ENCODE data around the gene ASIC4. TPM values are rescaled to one million over a fixed set of nuclear protein-coding genes. Genes with fewer than 3 reads are reported as not detected.
A peak's percentile ranks its signal among the peaks of the same experiment; 100 is the strongest.

ASIC4 gene
- polyA plus RNA-seq, 2 of the 4 experiments (the other 2 are of a cell fraction): 0.04 TPM; not detected in 1

DNA sequence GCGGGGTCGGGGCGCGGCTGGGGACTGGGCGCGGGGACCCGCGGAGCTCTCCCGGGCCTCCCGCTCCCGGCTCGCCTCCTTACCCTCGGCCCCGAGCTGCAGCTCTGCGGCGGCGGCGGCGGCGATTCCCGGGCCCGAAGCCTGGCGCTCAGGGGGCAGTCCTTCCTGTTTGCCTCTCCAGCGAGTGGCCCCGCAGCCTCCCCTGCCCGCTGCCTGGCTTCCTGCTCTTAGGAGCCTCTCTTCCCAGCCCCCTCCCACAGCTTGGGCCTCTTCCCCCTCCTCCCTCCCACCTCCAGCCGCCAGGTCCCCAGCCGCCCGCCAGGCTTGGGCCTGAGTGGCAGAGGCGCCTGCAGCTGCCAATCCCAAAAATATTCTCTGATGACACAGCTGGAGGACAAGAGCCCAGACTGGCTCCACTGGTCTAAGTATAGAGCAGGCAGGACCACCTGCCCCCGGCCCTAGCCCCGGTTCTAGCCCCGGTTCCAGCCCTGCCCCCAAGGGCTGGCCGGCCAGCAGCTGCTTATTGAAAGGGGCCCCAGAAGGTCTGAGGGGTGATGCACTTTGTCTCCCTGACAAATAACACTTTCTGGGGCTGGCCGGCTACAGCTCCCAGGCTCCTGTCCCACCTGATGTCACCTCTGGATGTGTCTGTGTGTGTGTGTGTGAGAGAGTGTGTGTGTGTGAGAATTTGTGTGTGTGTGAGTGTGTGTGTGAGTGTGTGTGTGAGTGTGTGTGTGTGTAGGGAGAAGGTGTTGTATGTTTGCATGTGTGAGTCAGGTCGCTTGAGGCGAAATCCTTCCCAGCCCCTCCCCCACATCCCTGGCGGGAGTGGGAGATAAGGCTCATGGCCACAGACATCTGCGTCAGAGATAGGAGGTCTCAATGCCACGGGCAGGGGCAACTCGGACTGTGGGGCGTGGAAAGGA, 57.3 kb downstream of the ASIC4 start, which contains the start of gene OBSL1:
TSS of gene OBSL1 (minus strand) at position 229 of the 926 bp plus-strand sequence. CDS start 307 bp downstream, outside the sequence.
- FAIRE-seq (no peak), ATAC-seq (peak; percentile 55 to 80), DNase-seq (ENCODE audit: low read depth in 1 of 2, low spot score in 1 of 2) (peak; percentile 52 to 71)
- ChIA-PET POLR2A (interaction anchor here (0.7 to 2.5 kb wide), 5 partner anchors 10 to 73 kb away, joined by 3 to 19 read pairs (median 4); partner anchors contain the start of genes GMPPA and STK11IP), CTCF (interaction anchor here (0.7 to 7.5 kb wide), 12 partner anchors 9 to 118 kb away, joined by 3 to 50 read pairs (median 4); no protein-coding TSS in a partner anchor)
- peak within 1 kb of the TSS; percentile 72 for H3K4me2 ChIP-seq
- peak within 1 kb of the TSS; percentile 92 for H3K4me3 ChIP-seq
- H3K4me1 ChIP-seq: peaks cover 14% of the 10 kb centered on the region
- 24% methylated on average over 25 of the region's 42 CpGs for WGBS (ENCODE audit: missing lambda C conversion rate)
- peak within 1 kb of the TSS; percentile 82 to 95 for H3K27ac ChIP-seq
- H3K9me3 ChIP-seq: no peaks in the 10 kb centered on the region
- TF ChIP-seq HOXB5 (CRISPR knock-in tag; IDR thresholded peaks at IDR 0.05) (no peak), CBX2 (IDR thresholded peaks at IDR 0.05; ENCODE audit: borderline replicate concordance, low read depth) (no peak), RFX5 (IDR thresholded peaks at IDR 0.05) (no peak), TFCP2L1 (CRISPR knock-in tag; IDR thresholded peaks at IDR 0.05) (no peak), RCOR1 (IDR thresholded peaks at IDR 0.05; ENCODE audit: low read depth, low read length) (no peak), TP53 (CRISPR knock-in tag; IDR thresholded peaks at IDR 0.05) (no peak), POLR2A (IDR thresholded peaks at IDR 0.05; ENCODE audit: low read length) (peak; percentile 43), FOSL2 (IDR thresholded peaks at IDR 0.05) (no peak), FOSL2 (CRISPR knock-in tag; IDR thresholded peaks at IDR 0.05) (peak; percentile 53)
- TF ChIP-seq, protein P1, sequence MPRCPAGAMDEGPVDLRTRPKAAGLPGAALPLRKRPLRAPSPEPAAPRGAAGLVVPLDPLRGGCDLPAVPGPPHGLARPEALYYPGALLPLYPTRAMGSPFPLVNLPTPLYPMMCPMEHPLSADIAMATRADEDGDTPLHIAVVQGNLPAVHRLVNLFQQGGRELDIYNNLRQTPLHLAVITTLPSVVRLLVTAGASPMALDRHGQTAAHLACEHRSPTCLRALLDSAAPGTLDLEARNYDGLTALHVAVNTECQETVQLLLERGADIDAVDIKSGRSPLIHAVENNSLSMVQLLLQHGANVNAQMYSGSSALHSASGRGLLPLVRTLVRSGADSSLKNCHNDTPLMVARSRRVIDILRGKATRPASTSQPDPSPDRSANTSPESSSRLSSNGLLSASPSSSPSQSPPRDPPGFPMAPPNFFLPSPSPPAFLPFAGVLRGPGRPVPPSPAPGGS (IDR thresholded peaks at IDR 0.05): no peak
- TF ChIP-seq, protein P2, sequence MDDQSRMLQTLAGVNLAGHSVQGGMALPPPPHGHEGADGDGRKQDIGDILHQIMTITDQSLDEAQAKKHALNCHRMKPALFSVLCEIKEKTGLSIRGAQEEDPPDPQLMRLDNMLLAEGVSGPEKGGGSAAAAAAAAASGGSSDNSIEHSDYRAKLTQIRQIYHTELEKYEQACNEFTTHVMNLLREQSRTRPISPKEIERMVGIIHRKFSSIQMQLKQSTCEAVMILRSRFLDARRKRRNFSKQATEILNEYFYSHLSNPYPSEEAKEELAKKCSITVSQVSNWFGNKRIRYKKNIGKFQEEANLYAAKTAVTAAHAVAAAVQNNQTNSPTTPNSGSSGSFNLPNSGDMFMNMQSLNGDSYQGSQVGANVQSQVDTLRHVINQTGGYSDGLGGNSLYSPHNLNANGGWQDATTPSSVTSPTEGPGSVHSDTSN (IDR thresholded peaks at IDR 0.05): no peak

DNA sequence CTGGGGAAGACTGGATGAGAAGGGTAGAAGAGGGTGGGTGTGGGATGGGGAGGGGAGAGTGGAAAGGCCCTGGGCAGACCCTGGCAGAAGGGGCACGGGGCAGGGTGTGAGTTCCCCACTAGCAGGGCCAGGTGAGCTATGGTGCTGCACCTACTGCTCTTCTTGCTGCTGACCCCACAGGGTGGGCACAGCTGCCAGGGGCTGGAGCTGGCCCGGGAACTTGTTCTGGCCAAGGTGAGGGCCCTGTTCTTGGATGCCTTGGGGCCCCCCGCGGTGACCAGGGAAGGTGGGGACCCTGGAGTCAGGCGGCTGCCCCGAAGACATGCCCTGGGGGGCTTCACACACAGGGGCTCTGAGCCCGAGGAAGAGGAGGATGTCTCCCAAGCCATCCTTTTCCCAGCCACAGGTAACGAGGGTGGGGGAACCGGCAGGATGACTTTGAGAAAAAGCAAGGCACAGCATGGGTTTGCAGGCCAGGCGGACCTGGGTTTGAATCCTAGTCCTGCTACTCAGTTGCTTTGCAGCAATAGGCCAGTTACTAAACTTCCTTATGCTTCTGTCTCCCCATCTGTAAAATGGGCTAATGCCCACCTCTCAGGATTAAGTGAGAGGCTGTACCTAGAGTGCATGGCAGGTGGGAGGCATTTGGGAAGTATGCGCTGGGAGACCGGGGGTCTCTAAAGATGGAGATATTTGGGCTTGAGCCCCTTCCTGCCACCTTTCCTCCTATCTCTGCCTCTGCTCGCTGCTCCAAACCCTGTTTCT, 58.1 kb downstream of the ASIC4 start, which contains the start of gene INHA:
TSS of gene INHA (plus strand) at position 74 of the 765 bp plus-strand sequence. CDS start at position 139, 65 bp downstream.
- TF ChIP-seq, protein P2 (IDR thresholded peaks at IDR 0.05): no peak
- TF ChIP-seq, protein P3, sequence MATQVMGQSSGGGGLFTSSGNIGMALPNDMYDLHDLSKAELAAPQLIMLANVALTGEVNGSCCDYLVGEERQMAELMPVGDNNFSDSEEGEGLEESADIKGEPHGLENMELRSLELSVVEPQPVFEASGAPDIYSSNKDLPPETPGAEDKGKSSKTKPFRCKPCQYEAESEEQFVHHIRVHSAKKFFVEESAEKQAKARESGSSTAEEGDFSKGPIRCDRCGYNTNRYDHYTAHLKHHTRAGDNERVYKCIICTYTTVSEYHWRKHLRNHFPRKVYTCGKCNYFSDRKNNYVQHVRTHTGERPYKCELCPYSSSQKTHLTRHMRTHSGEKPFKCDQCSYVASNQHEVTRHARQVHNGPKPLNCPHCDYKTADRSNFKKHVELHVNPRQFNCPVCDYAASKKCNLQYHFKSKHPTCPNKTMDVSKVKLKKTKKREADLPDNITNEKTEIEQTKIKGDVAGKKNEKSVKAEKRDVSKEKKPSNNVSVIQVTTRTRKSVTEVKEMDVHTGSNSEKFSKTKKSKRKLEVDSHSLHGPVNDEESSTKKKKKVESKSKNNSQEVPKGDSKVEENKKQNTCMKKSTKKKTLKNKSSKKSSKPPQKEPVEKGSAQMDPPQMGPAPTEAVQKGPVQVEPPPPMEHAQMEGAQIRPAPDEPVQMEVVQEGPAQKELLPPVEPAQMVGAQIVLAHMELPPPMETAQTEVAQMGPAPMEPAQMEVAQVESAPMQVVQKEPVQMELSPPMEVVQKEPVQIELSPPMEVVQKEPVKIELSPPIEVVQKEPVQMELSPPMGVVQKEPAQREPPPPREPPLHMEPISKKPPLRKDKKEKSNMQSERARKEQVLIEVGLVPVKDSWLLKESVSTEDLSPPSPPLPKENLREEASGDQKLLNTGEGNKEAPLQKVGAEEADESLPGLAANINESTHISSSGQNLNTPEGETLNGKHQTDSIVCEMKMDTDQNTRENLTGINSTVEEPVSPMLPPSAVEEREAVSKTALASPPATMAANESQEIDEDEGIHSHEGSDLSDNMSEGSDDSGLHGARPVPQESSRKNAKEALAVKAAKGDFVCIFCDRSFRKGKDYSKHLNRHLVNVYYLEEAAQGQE (IDR thresholded peaks at IDR 0.05): no peak
- TF ChIP-seq, protein P4, sequence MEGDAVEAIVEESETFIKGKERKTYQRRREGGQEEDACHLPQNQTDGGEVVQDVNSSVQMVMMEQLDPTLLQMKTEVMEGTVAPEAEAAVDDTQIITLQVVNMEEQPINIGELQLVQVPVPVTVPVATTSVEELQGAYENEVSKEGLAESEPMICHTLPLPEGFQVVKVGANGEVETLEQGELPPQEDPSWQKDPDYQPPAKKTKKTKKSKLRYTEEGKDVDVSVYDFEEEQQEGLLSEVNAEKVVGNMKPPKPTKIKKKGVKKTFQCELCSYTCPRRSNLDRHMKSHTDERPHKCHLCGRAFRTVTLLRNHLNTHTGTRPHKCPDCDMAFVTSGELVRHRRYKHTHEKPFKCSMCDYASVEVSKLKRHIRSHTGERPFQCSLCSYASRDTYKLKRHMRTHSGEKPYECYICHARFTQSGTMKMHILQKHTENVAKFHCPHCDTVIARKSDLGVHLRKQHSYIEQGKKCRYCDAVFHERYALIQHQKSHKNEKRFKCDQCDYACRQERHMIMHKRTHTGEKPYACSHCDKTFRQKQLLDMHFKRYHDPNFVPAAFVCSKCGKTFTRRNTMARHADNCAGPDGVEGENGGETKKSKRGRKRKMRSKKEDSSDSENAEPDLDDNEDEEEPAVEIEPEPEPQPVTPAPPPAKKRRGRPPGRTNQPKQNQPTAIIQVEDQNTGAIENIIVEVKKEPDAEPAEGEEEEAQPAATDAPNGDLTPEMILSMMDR (IDR thresholded peaks at IDR 0.05): no peak
- TF ChIP-seq, protein P1 (IDR thresholded peaks at IDR 0.05): no peak
- TF ChIP-seq TFCP2L1 (CRISPR knock-in tag; IDR thresholded peaks at IDR 0.05) (no peak), GATA3 (IDR thresholded peaks at IDR 0.05; ENCODE audit: borderline replicate concordance) (no peak), ZSCAN20 (CRISPR knock-in tag; IDR thresholded peaks at IDR 0.05) (no peak), NPAS2 (CRISPR knock-in tag; IDR thresholded peaks at IDR 0.05; ENCODE audit: borderline replicate concordance) (no peak)
- DNase-seq (ENCODE audit: low read depth in 1 of 2, low spot score in 1 of 2) (no peak), FAIRE-seq (no peak), ATAC-seq (peak in 1 of 2 experiments; percentile 2; a peak in 2 of 6 replicates)
- H3K9me3 ChIP-seq: no peaks in the 10 kb centered on the region
- peaks cover 14% of the 10 kb centered on the region for H3K4me1 ChIP-seq
- WGBS (ENCODE audit: missing lambda C conversion rate): 92% methylated on average over 13 of the region's 13 CpGs
- H3K4me2 ChIP-seq: peak within 1 kb of the TSS; percentile 72
- CTCF ChIA-PET: interaction anchor here (0.6 to 7.5 kb wide), 4 partner anchors 12 to 414 kb away, joined by 3 to 50 read pairs (median 6); no protein-coding TSS in a partner anchor
- POLR2A ChIA-PET: interaction anchor here (2.5 kb wide), 1 partner anchor 25 kb away, joined by 19 read pairs; the partner anchor contains the start of gene STK11IP
- peak within 1 kb of the TSS; percentile 92 for H3K4me3 ChIP-seq
- H3K27ac ChIP-seq: peak within 1 kb of the TSS; percentile 82 to 95
